ENCODE results near the gene ANKRD39.
"Not testable (repeated sequence)": the region's sequence is repeated elsewhere in the genome, so short reads cannot be mapped to it uniquely, and the experiment has no call there.

Gene ANKRD39

DNA sequence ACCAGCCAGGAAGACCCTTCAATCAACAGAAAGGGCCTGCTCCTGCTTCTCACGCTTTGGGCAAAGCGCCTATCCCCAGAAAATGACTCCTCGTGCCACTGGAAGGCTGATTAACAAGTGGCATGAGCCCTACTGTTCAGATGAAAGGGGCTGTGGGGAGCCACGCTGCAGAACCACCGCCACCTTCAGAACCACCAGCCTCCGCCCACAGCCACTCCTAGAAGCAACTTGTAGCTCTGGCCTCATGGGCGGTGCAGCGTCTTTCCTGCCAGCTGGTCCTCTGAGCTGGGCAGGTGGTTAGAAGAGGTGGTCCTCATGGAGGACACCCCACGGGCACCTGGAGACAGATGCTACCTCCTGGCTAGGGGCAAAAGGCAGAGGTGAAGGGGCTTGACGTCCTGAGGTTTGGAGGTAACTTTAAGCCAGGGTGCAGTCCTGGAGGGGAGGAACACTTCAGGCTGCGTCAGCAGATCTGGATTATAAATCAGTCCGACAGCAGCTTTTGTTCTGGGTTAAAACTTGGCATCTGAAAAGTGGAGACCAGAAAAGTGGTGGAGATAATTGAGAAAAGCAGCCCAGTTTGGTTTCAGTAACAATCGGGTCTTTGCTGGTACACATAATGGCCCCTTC, 12.9 kb upstream of the ANKRD39 start:
- no peak for DNase-seq (ENCODE audit: low spot score)

DNA sequence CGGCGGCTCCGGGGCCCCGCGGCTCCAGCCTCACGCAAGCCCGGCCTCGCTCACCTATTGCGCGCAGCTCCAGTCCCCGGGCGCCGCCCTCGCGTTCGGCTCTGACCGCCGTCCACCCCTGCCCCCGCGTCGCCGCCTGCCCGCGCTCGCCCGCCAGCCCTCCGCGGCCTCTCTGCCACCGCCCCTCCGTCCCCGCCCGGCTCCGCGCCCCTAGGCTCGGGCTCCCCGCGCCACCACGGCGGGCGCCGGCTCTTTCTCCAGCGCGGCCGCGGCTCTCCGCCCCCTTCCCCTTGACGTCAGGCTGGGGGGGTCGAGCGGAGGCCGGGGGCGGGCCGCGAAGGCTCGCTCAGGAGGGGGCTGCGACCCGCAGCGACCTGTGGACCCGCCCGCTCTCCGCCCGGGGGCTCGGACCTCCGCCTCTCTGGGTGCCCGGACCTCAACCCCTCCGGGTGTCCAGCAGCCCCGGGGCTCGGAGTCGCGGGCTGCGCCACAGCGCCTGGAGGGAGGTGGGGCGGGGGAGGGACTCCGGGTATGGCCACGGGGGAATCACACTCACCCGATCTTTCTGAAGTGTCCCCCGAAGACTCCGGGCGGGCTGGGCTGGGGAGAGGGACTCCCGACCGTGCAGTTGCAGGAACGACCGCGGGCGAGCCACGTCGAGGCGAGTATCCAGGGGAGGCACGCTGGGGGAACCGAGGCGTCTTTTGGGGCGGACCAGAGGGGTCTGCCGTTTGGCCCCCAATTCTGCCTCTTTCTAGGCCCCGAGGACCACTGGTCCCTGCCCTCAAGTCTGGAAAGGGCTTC, 12.2 kb upstream of the ANKRD39 start, which contains the start of gene SEMA4C:
TSS of gene SEMA4C (minus strand) at position 259 of the 804 bp plus-strand sequence. CDS start 2,194 bp downstream, outside the sequence.
- DNase-seq (ENCODE audit: low spot score): peak; percentile 76

DNA sequence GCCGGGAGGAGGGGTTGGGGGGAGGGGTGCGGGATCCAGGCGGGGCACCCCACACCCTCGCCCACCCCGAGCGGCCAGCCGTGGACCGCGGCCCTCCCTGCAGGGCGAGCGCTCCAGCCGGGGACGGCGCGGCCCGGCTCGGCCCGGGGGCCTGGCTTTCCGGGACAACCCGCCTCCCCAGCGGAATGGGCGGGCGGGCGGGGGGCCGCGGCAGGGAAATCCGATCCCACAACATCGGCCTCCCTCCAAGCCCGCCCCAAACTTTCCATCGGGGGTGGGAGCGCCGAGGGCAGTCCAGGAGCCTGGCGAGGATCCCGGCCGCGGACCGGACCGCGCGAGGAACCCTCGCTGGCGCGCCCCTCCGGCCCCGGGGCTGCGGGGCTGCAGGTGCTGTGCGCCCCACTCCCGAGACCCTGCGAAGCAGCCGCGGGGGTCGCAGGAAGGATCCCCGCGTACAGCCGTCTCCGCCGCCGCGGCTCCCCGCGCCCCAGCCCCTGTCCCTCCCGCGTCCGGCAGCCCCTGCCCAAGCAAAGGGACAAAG, 11.5 kb upstream of the ANKRD39 start:
- DNase-seq (ENCODE audit: low spot score): peak; percentile 71

DNA sequence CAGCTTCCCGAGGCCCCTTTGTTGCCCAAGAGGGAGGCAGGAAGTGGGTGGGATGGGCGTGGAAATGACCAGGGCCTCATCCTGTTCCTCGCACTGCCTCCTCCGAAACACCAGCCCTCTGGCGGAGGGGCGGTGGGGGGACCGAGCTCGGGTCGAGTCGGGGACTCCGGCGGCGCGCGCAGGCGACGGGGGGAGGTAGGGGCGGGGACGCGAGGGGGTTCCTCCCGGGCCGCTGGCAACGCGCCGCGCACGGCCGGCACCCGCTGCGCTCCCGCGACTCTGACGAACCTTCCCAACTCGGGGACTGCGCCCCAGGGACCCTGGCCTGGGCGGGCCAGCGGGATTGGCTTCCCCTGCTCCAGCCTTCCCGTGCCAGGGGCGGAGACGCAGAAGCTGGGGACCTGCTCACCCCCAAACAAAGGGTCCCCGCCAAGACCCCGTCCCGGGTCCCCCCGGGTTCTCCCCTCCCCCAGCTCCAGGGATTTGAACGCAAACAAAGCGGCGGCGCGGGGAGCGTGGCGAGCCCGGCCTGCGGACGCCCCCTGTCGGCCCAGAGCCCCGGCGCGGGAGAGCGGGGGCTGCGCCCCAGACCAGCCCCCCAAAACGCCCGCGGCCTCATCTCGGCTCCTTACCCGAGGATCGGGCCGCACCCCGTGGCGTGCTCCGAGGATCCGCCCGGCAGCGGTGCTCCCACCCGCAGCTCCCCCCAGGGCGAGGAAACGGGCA, 10.9 kb upstream of the ANKRD39 start:
- peak; percentile 97 for DNase-seq (ENCODE audit: low spot score)

DNA sequence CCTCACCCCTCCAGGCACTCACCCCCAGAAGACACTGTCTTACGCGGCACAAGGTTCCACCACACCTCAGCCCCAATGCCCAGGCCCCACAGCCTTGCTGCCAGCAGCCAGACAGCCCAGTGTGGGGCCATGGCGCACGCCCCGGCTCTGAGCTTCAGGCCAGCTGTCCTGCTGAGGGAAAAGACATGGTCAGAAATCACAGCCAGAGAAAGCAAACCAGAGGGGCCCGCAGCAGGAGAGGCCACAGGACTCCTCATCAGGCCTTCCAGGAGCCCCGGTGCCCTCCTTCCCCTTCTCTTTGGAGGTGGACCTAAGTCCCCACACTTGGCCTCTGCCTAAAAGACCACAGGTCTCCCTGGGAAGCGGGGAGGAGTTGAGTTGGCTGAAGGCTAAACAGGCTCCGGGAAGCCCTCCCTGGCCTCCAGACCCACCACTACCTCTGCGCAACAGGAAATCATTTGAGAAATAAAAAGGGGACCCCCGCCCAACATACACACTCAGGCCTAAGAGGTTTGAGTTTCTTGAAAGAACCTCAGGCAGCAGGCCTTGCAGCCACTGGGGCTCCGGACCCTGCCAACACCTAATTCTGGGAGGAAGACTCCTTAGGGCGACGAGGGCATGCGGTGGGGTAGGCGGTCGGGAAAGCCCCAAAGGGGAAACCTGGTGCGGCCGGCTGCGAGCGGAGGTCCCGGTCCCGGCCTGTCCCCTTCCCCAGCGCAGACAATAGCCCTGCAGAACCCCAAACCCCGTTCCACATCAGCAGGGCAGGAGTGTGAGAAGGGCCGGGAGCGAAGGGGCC, 10.1 kb upstream of the ANKRD39 start:
- DNase-seq (ENCODE audit: low spot score): no peak

DNA sequence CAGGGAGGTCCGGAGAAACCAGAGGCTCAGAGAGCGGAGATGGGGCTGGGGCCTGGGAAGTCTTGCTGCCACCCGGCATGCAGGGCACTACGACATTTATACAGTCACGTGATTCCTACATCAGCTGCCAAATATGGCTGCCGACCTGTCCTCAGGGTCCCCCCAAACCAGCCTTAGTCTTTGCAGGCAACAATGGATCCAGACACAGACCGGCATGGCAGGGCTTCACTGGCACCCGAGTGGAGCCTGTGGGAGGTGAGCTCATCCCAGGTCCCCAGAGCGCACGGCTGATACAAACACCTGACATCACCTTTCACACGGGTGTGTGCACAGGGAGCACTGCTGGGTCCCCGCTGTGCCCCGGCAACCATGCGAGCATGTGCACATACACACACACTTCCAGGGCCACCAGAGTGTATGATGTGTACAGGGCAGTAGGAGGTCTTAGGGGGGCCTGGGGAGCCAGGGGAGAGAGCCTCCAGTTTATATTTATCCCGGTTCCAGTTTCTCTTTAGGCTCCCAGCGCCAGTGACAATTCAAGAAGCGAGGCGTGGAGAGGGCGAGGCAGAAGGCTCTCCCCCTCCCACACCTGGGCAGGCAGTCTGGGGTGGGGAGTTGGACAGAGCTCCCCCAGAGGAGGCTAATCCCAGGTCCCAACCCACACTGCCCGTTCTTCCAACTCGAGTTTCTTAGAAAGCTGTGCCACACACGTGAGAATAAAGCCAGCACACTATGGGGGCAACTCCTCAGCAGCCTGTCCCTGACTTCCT, 9.4 kb upstream of the ANKRD39 start:
- no peak for DNase-seq (ENCODE audit: low spot score)

DNA sequence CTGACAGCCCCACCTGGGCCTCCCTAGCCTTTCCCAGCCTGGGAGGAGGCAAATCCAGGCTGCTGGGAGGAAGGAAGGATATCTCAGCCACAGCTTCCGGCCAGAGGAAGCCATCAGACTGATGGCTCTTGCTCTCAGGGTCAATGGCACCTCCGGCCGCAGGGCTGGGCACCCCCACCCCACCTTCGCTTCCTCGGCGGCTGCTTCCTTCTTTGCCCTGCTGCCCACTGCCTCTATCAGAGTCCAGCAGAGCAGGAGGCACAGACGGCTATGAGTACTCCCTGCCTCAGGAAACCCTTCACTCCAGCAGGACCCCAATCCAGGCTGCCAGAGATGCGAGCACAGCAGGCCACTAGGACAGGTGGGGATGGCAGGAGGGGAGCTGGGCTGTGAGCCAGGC, 8.8 kb upstream of the ANKRD39 start:
- DNase-seq (ENCODE audit: low spot score): no peak

DNA sequence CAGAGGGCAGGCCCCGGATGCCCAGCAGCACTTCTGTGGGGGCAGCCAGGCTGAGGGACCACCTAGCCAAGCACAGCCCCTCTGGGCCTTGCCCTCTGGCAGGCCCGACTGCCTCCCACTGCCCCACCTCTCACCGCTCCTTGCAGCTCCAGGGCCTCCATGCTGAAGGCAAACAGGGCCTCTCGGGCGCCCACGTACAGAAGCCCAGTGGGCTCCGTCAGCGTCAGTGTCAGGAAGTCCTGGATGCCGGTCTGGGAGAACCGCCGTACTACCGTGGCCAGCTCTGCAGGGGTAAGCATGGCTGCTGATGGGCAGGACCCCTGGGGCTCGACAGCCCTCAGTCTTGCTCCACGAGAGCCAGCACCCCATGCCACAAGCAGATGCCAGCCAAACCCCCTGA, 8.3 kb upstream of the ANKRD39 start:
- no peak for DNase-seq (ENCODE audit: low spot score)

DNA sequence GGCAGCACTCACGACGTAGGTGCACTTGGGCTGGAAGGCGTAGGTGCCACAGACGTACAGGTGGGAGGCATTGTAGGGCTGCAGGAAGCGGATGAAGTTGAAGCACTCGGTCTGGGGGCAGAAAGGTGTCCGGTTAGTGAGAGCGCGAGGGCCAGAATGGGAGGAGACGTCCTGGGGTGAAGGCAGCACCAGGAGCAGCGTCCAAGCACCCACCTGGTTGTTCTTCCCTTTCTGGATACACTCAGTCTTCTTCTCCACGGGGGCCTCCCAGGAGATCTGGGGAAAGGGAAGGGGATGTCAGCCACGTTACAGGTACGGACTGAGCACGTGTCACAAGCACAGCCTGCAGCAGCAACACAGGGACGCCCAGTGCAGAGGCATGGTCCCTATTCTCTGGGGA, 7.8 kb upstream of the ANKRD39 start:
- DNase-seq (ENCODE audit: low spot score): no peak

DNA sequence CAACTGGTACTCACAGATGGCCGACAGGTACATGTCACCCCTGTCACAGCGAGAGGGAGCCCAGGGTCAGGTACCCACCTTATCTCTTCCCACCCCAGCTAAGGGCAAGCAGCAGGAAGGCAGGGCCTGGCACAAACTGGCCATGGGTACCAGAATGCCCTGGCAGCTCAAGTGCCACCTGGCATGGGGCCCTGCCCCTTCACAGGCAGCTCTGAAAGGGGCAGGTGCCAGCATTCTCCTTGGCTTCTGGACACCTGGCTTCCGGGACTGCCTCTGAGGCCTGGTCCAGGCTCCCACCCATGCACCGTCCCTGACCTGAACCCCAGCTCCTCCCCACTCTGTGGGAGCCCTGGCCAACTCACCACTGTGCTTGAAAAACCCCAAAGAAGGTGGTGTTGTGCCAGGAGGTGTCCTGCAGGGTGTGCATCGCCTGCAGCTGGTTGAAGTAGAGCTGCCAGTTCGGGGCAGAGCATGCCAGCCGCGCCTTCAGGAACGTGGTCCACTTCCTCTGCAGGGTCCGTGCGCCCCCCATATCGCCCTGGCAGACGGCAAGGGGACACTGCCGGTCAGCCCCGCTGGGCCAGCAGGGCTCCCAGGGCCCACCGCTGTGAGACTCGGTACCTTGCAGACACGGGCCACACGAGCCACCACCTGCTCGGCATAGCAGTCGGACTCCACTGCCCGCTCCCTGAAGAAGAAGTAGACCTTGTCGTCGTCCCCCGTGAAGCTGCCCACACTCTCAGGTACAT, 6.7 kb upstream of the ANKRD39 start:
- no peak for DNase-seq (ENCODE audit: low spot score)

DNA sequence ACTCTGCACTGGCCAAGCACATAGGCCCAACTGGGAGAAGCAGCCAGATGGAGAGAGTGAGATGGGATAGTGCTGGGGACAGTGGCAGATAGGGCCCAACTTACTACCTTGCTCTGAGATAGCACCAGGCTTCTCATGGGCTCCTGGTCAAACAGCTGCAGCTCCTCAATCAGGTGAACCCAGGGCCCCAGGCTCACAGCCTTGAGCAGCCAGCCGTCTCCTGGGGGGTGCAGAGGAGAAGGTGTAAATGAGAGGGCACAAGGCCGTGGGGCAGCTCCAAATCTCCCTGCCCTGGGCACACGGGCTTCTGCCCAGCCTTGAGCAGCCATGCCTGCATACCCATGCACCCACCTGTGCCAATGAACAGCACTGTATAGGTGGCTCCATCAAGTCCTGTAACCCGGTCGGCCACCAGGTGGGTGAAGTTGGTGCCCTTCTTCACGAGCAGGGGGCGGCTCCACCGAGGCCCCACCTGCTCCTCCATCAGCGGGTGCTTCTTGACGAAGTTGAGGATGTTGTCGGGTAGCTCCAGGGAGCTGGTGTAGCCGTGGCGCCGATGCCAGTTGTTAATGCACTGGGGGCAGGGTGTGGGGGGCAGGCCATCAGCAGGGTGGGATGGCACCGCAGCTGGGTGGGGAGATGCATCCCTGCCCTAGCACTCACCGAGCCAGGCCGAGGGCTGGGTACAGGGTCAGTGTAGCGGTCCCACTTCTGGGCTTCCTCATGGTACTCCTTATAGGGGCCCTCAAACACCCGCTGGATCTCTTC, 5.9 kb upstream of the ANKRD39 start:
- DNase-seq (ENCODE audit: low spot score): no peak

DNA sequence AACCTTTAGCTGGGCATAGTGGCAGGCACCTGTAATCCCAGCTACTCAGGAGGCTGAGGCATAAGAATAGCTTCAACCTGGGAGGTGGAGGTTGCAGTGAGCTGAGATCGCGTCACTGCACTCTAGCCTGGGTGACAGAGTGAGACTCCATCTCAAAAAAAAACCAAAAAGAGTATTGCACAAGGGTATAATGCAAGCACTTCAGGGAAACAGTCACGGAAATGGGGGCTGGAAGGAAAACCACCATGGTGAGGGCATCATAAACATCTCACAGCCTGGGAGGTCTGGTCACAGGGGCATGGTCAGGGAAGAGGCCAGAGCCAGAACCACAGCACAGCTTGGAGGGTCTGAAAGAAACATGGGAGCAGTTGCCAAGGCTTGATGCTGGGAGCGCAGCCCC, 5.2 kb upstream of the ANKRD39 start:
- DNase-seq (ENCODE audit: low spot score): not testable (repeated sequence)

DNA sequence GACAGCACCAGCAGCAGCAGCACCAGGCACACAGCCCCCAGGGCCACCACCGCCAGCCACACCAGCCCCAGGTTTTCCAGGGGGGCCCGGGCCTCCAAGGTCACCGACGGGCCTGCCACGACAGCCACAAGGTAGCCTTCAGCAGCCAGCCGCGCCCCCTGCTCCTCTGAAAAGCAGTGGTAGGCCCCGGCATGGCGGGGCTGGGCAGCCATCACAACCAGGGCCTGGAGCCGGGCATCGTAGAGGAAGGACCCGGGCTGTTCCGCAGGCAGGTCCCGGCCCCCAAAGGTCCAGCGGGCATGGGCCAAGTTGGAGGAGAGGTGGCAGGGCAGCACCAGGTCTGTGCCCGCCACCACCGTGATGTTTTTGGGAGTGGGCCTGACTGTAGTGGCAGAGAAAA, 3.3 kb upstream of the ANKRD39 start:
- DNase-seq (ENCODE audit: low spot score): no peak

DNA sequence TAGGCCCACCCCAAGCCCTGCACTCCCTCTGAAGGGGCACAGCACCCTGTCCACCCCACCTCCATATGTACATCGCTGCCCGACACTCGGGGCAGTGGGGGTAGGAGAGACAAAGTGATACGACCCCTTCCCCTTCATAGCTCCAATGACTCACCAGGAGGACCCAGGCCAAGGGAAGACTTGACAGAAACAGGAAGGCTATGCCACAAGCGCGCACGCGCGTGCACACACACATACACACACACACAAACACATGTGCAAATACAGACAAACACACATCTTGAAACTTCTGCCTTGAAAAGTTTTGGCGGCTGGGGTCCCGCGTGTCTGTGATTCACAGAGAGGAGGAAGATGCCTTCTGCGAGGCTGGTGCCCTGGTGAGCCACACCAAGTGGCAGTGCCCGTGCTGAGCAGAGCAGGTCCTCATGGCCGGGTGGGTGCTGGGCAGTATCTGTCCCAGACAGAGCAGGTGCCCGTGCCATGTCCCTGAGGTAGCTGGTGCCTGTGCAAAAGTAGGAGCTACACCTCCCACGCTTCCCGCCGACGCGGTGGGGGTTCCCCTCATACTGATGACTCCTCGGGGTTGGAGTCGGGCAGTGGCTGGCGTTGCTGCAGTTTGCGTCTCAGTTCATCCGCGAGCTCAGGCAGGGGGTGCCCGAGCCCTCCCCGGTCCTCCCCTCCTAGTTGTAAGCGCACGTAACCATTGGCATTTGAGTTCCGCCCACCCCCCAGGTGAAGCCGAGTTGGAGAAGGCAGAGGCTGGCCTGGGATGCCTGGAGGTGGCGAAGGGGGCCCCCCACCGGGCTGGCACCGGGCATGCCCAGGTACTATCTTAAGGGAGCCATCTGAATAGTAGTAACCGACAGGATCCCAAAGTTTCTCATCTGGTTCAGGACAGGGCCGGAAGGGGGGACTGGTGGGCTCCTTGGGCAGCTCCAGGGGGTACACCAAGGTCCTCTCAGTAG, 2.5 kb upstream of the ANKRD39 start:
- DNase-seq (ENCODE audit: low spot score): no peak

DNA sequence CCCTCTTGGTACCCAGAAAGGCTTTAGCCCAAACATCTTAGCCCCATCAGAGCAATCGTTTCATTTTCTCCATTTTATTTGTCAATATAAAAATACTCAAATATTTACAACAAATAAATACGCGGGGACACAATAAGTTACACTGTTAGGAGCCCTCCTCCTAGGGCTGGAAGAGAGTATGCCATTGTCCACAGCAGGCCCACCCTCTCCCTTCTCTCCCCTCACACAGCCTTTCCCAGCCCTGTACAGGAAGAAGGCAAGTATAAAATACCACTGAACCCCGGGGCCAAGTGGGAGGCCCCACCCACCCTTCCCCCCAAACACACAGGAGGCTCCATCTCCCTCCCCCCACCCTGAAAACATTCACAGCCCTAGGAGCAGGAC, 1.9 kb upstream of the ANKRD39 start:
- no peak for DNase-seq (ENCODE audit: low spot score)

DNA sequence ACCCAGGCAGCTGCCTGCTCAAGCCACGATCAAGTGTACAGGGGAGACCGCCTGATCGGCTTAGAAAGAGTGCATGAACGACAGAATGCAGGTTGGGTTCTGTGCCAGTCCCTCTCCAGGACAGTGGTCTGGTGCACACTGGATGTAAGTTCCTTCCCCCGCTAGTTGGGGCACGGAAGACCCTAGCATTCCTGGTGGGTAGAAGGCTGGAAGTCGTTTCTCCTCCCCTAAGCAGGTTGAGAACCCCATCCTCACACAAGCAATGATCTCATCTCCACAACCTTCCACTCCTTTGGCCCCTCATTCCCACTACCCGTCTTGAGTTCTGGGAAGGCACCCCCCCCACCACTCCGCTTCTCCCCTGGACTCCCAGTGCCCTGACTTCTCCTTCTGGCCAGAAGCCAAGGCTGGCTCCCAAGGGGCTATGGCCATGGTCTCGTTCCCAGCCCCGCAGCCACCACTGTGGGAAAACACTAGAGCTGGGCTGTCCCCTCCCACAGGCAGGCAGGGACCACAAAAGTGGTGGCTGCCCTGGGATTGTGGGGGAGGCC, 1.4 kb upstream of the ANKRD39 start:
- no peak for DNase-seq (ENCODE audit: low spot score)

DNA sequence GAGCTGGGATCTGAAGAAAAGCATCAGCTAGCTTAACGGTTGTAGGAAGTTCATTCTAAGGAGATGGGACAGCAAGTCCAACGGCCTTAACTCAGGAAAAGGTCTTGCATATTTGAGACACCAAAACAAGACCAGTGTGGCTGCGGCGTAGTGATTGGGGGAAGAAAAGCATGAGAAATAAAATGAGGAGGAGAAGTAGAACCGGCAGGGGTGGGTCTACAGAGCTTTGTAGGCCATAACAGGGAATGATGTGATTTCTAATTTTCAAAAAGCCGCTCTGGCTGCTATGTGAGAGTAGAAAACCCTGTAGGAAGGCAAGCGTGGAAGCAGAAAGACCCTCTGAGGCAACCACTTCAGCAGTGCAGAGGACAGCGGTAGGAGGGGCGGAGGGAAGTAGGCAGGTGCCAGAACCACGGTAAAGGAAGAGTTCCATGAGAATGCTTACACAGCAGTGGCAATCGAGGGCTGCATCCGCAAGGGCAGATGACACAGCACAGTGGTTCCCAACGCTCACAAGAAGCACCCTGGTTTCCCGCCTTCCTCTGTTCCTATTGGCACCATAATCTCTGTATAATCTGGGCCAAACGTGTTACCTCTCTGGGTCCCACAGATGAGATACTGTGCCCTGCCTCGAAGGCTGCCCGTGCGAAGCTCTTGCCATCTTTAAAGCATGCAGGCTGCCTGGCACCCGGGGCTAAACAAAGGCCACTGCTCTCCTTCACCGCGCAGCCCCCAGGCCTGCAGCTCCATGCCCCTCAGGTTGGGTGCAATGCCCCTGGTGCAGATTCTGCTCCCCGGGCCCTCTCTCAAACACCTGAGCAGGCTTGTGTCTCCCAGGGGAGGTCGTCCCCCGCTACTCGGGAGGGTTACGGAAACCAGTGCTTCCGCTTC, 795 bp downstream of the ANKRD39 start:
- no peak for DNase-seq (ENCODE audit: low spot score)
